Smooth muscle cell (in vitro differentiated cells): ENCODE results near the gene TRAF3. TPM values are rescaled to one million over a fixed set of nuclear protein-coding genes. Genes with fewer than 3 reads are reported as not detected.

Experiments
- DNase-seq: peaks from one replicate; lab custom pipeline; 2025; ENCODE audit not compliant: unreplicated experiment; lab: John Stamatoyannopoulos, UW
- H2AFZ ChIP-seq: fragments of 200-600 bp; sonication (generic); 2 replicates; pipeline ENCODE4 v1.6.0; 2016; ENCODE audit warnings: antibody characterized with exemption, low read depth, mild to moderate bottlenecking
- H3F3A ChIP-seq: fragments of 200-600 bp; sonication (generic); 2 replicates; pipeline ENCODE4 v1.6.0; 2017; ENCODE audit warnings: antibody characterized with exemption, low read depth
- H3K27ac ChIP-seq: fragments of 200-600 bp; sonication (generic); 2 replicates; pipeline ENCODE4 v1.5.1; 2016; ENCODE audit warnings: low read depth, mild to moderate bottlenecking
- H3K27me3 ChIP-seq: fragments of 200-600 bp; sonication (generic); 2 replicates; pipeline ENCODE4 v1.6.1; 2016; ENCODE audit warnings: low read depth, mild to moderate bottlenecking
- H3K36me3 ChIP-seq: fragments of 200-600 bp; sonication (generic); 2 replicates; pipeline ENCODE4 v1.5.1; 2016; ENCODE audit warnings: low read depth
- H3K4me1 ChIP-seq: fragments of 200-600 bp; sonication (generic); 2 replicates; pipeline ENCODE4 v1.5.1; 2016; ENCODE audit warnings: low read depth
- H3K4me2 ChIP-seq: fragments of 200-600 bp; sonication (generic); 2 replicates; pipeline ENCODE4 v1.6.0; 2016; ENCODE audit warnings: mild to moderate bottlenecking
- H3K4me3 ChIP-seq: fragments of 200-600 bp; sonication (generic); 2 replicates; pipeline ENCODE4 v1.5.1; 2016; ENCODE audit warnings: mild to moderate bottlenecking
- H3K79me2 ChIP-seq: fragments of 200-600 bp; sonication (generic); 2 replicates; pipeline ENCODE4 v1.6.0; 2016; ENCODE audit warnings: low read depth, mild to moderate bottlenecking
- H3K9ac ChIP-seq: fragments of 200-600 bp; sonication (generic); 2 replicates; pipeline ENCODE4 v1.6.0; 2016; ENCODE audit warnings: low read depth
- H3K9me3 ChIP-seq: fragments of 200-600 bp; sonication (generic); replicated peaks from 2 replicates; pipeline ENCODE4 v1.5.1; 2016; ENCODE audit warnings: low read depth
- H4K20me1 ChIP-seq: fragments of 200-600 bp; sonication (generic); 2 replicates; pipeline ENCODE4 v1.6.0; 2016; ENCODE audit warnings: low read depth
- CTCF ChIP-seq: fragments of 200-600 bp; sonication (generic); IDR thresholded peaks from 2 replicates; pipeline ENCODE4 v1.5.1; 2017; ENCODE audit warnings: borderline replicate concordance, mild to moderate bottlenecking, antibody characterized with exemption; ENCODE audit not compliant: insufficient read depth, poor library complexity, severe bottlenecking
- whole genome bisulfite sequencing: methylation state at CpG from one replicate; pipeline ENCODE4 v1.1.7; 2016; ENCODE audit warnings: low lambda C conversion rate; 5-methylcytosine and 5-hydroxymethylcytosine counted together
- polyA plus RNA-seq: library from polyadenylated mRNA; unstranded; fragments of >200 nt; fragmentation: Nextera tagmentation; extraction: Ambion mirVana; gene quantifications from 2 replicates; pipeline ENCODE4 v1.2.1, GENCODE V29; 2016
- total RNA-seq: library from RNA; depleted of rRNA; stranded (reverse); fragments of >200 nt; gene quantifications from 2 replicates; pipeline ENCODE4 v1.2.3, GENCODE V29; 2014

Gene TRAF3
- total and polyA plus RNA-seq, 2 experiments from 2014 or later: 9.4 to 24.6 TPM

DNA sequence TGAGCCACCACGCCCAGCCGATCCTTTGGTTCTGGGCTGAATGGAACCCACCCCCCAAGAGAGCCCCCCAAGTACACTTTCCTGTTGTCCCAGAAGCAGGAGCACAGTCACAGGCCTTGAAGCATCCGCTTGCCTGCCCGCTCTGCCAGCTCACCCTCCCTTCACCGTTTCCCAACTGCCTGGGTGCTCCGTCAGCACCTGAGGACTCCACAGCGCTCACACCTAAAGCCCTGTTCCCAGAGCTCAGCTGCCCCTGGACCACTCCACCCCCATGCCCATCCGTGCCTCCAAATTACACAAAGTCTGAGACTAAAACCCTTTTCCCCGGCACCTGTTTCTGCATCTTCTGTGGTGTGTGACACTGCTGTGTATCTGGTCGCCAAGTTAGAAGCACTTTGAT is 44.3 kb upstream of the TRAF3 start:
- no peak overlapping the region for H3K9ac ChIP-seq
- 96% methylated on average over 10 of the region's 10 CpGs for WGBS
- H3K4me1 ChIP-seq: no peaks in the 10 kb centered on the region
- no peaks in the 10 kb centered on the region for H3K9me3 ChIP-seq
- H3K4me3 ChIP-seq: no peak overlapping the region
- TF ChIP-seq CTCF: no peak
- DNase-seq: no peak
- H3K4me2 ChIP-seq: no peak overlapping the region
- no peaks in the 10 kb centered on the region for H3K27me3 ChIP-seq
- H3F3A ChIP-seq: no peaks in the 10 kb centered on the region
- H4K20me1 ChIP-seq: peaks cover 14% of the 10 kb centered on the region
- H3K36me3 ChIP-seq: no peaks in the 10 kb centered on the region
- no peaks in the 10 kb centered on the region for H3K79me2 ChIP-seq
- H3K27ac ChIP-seq: no peak overlapping the region
- no peak overlapping the region for H2AFZ ChIP-seq

DNA sequence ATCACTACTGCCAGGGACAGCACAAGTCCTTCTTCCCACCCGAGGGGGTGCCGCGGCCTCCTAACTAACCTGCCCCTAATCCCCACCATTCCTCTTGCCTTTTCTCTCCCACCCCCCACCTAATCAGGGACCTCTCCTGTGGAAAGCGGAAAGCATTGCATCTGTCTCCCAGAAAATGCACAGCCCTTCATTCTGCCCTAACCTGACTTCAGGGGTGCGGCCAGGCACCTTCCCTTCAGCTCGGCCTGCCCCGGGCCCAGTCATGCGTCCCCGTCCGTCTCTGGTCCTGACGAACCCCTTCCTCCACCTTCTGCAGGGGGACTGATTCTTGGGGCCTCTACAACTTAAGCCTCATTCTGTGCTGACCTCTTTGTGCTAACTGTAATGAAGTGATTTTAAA is 43.9 kb upstream of the TRAF3 start:
- no peaks in the 10 kb centered on the region for H3K4me1 ChIP-seq
- no peak overlapping the region for H3K9ac ChIP-seq
- no peak for DNase-seq
- no peaks in the 10 kb centered on the region for H3F3A ChIP-seq
- no peaks in the 10 kb centered on the region for H3K79me2 ChIP-seq
- no peaks in the 10 kb centered on the region for H3K27me3 ChIP-seq
- H3K4me3 ChIP-seq: no peak overlapping the region
- TF ChIP-seq CTCF: no peak
- no peak overlapping the region for H3K27ac ChIP-seq
- H3K9me3 ChIP-seq: no peaks in the 10 kb centered on the region
- H3K36me3 ChIP-seq: no peaks in the 10 kb centered on the region
- peaks cover 10% of the 10 kb centered on the region for H4K20me1 ChIP-seq
- no peak overlapping the region for H3K4me2 ChIP-seq
- no peak overlapping the region for H2AFZ ChIP-seq
- 88% methylated on average over 11 of the region's 11 CpGs for WGBS

DNA sequence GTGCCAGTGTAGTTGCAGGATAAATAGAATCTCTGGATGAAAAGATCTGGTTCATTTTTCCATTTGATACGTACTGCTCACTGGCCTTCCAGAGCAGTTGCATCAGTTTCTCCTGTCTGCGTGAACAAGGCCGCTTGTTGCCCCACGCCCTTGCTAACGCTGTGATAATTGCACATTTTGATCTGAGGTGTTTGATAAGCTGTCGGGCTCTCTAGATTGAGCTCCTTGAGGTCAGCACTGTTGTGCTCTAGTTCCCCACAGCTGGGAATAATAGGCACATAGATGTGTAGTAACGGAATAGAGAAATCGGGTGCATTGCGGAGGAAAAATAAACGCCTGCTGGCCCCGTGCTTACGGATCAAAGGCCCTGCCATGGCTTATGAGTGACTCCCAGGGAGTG is 42.8 kb upstream of the TRAF3 start:
- H2AFZ ChIP-seq: no peak overlapping the region
- no peaks in the 10 kb centered on the region for H3K4me1 ChIP-seq
- no peaks in the 10 kb centered on the region for H3K36me3 ChIP-seq
- no peaks in the 10 kb centered on the region for H3K9me3 ChIP-seq
- no peak overlapping the region for H3K27ac ChIP-seq
- no peak overlapping the region for H3K9ac ChIP-seq
- WGBS: 85% methylated on average over 12 of the region's 12 CpGs
- H3K4me2 ChIP-seq: no peak overlapping the region
- peaks cover 1% of the 10 kb centered on the region for H4K20me1 ChIP-seq
- no peak for TF ChIP-seq CTCF
- no peaks in the 10 kb centered on the region for H3K79me2 ChIP-seq
- H3F3A ChIP-seq: no peaks in the 10 kb centered on the region
- no peaks in the 10 kb centered on the region for H3K27me3 ChIP-seq
- no peak for DNase-seq
- H3K4me3 ChIP-seq: no peak overlapping the region

DNA sequence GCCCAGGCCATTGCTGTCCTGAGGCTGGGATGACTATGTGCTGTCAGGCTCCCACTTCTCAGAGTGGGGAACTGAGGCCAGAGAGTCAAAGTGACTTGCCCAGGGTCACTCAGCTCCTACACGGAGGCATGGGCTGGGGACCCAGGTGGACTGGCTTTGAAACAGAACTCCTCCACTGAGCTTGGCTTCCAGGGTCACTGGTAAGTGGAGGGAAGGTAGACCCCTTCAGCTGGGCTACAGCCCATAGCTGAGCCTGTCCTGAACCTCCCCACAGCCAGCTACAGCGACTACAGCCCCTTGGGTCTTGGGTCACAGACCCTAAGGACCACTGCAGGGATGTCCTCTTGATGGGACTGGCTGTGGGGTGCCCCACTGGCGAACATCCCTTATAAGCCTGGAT is 40.3 kb upstream of the TRAF3 start:
- no peak overlapping the region for H3K4me3 ChIP-seq
- H3K4me1 ChIP-seq: no peaks in the 10 kb centered on the region
- no peaks in the 10 kb centered on the region for H4K20me1 ChIP-seq
- H3K9ac ChIP-seq: no peak overlapping the region
- no peak overlapping the region for H3K4me2 ChIP-seq
- H3K79me2 ChIP-seq: no peaks in the 10 kb centered on the region
- H3K36me3 ChIP-seq: no peaks in the 10 kb centered on the region
- TF ChIP-seq CTCF: no peak
- DNase-seq: no peak
- WGBS: 95% methylated on average over 3 of the region's 3 CpGs
- peaks cover 3% of the 10 kb centered on the region for H3K9me3 ChIP-seq
- no peaks in the 10 kb centered on the region for H3K27me3 ChIP-seq
- no peak overlapping the region for H3K27ac ChIP-seq
- no peak overlapping the region for H2AFZ ChIP-seq
- no peaks in the 10 kb centered on the region for H3F3A ChIP-seq
